ENCODE measurements around the gene OSMR.

The OSMR gene

DNA sequence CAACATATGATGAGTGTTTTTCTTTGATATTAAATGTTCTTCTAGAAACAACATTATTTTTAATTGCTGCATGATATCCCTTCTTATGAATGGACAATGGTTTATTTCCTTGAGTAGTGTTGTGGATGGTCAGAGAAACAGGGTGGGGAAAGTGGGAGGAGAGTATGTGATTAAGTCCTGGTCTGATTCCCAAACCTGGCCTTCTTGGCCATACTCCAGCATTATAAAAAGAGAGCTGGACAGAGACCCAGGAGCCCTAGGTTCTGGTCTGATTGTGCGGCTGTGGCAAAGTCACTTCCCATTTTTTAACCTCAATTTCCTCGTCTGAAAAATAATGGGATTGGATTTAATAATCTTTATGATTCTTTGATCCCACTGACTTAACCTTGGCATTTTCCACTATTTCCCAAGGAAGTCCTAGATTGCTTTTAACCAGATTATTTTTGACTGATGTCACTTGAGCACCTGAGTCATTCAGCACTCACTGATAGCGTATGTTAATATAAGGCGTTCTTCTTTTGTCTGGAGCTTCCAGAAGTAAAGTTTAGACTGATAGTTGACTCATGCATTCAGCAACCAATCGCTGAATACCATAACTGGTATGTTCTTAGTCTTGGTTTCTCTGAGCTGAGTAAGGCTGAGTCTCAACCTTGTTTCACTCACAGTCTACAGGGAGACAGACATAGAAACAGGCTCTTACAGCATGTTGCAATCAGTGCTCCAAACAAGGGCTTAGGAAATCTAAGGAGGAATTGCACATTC lies 26.2 kb downstream of the OSMR start:
- no peak for DNase-seq (ENCODE audit: low read depth, low spot score)

DNA sequence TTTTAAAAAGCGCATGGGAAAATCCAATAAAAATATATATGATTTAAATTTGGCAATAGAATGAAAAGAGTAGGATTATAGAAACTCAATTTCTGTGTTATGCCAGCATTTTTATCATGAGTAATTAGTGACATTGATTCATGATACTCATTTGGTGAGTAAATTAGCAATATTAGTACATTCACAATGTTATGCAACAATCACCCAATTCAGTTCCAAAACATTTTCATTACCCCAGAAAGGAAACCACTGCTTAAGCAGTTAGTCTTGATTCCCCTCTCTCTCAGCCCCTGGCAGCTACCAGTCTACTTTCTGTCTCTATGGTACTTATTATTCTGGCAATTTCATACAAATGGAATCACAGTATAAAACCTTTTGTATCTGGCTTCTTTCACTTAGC lies 27.0 kb downstream of the OSMR start:
- no peak for DNase-seq (ENCODE audit: low read depth, low spot score)

GRCh38 chr5:38874948-38875456 lies 29.2 kb downstream of the OSMR start:
- DNase-seq (ENCODE audit: low read depth, low spot score), result no peak

DNA sequence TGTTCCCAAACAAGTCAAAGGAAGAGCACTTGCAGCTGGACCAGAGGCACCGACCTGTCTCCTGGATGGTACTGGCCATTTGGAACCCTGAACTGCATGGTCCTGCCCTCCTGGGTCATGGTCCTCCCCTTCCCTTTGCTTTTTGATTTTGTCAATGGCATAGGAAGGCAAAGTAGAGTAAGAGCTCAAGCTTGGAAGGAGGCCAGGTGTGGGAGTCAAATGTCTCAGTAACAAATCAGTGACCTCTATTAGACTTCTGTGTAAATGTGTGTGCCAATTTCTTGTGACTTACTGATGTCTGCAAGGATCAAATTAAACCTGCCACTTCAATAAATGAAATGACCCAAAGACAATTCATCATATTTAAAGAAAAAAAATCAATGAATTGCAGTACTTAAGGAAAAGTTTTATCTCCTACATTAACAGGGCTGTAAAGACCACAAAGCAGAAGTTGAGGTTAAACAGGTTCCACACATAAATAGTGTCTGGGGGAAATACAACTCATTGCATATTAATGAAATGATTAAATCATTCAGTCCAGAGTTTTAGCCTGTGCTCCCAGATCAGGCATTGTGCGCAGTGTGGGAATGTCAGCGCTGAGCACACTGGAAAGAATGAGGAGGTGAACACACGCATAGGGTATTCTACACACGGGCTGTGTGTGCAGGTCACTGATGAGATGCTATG lies 32.7 kb downstream of the OSMR start:
- DNase-seq (ENCODE audit: low read depth, low spot score), result no peak

GRCh38 chr5:38879078-38879460 lies 33.3 kb downstream of the OSMR start:
- DNase-seq (ENCODE audit: low read depth, low spot score), result no peak

DNA sequence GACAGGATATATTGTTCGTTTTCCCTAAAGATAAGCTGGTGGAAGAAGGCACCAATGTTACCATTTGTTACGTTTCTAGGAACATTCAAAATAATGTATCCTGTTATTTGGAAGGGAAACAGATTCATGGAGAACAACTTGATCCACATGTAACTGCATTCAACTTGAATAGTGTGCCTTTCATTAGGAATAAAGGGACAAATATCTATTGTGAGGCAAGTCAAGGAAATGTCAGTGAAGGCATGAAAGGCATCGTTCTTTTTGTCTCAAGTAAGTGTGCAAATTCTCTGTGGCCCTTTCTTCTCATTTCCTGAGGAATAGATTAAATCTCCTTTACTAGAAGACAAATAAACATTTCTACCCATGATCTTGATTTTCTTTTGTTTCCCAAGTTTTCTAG lies 38.0 kb downstream of the OSMR start:
- no peak for DNase-seq (ENCODE audit: low read depth, low spot score)

DNA sequence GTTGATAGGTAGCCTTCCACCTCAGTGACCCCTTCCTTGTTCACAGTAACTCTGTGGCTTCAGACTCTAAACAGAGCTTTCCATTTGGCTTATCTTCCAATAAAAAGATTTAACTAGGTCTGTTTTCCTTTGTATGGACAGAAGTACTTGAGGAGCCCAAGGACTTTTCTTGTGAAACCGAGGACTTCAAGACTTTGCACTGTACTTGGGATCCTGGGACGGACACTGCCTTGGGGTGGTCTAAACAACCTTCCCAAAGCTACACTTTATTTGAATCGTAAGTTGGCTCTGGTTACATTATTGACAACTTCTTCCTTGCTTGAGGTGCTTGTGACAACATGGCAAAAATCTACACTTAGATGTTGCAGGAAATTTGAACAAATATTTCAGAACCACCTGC lies 39.4 kb downstream of the OSMR start:
- no peak for DNase-seq (ENCODE audit: low read depth, low spot score)

GRCh38 chr5:38888041-38888440 lies 42.2 kb downstream of the OSMR start:
- no peak for DNase-seq (ENCODE audit: low read depth, low spot score)

GRCh38 chr5:38889424-38889823 lies 43.6 kb downstream of the OSMR start:
- DNase-seq (ENCODE audit: low read depth, low spot score), result no peak

GRCh38 chr5:38891563-38891962 lies 45.8 kb downstream of the OSMR start:
- no peak for DNase-seq (ENCODE audit: low read depth, low spot score)

GRCh38 chr5:38892363-38892762 lies 46.6 kb downstream of the OSMR start:
- no peak for DNase-seq (ENCODE audit: low read depth, low spot score)

GRCh38 chr5:38896760-38897159 lies 50.9 kb downstream of the OSMR start:
- DNase-seq (ENCODE audit: low read depth, low spot score), result no peak

DNA sequence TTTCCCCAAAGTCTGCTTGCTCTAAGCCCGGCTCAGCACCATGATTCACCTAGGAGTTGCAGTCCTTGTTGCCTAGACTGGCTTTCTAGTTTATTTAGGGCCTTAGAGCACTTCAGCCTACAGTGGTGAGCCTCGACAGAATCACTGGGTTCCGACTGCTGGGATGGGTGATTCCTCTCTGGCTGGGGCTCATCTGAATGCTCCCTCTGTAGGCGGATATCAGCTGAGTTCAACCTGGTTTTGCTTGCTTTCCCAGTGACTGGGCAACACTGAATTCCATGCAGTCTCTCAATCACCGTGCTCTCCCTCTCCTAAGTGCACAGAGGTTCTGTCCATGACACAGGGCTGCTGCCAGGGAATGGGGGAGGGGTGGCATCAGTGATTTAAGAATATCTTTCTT lies 54.1 kb downstream of the OSMR start:
- DNase-seq (ENCODE audit: low read depth, low spot score), result no peak

DNA sequence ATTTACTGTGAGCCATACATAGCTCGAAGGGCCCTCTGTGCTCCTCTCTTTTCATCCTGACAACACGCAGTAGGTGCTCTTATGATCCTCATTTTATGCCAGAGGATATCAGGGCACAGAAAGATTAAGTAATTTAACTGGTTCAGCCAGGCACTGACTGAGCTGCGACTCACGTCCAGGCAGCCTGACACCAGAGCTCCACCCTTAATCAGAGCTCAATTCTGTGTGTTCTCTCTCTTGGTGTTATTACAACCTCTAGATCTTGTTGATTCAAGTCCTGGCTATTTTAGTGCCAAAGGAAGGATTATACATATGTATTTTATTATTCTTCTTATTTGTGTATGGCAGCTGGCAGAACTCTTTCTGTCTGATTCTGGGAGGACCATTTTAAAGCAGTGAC lies 59.7 kb downstream of the OSMR start:
- DNase-seq (ENCODE audit: low read depth, low spot score), result no peak

- DNase-seq (ENCODE audit: low read depth, low spot score), result no peak
These were observed 60.7 kb downstream of the OSMR start for GRCh38 chr5:38906503-38906902.

DNA sequence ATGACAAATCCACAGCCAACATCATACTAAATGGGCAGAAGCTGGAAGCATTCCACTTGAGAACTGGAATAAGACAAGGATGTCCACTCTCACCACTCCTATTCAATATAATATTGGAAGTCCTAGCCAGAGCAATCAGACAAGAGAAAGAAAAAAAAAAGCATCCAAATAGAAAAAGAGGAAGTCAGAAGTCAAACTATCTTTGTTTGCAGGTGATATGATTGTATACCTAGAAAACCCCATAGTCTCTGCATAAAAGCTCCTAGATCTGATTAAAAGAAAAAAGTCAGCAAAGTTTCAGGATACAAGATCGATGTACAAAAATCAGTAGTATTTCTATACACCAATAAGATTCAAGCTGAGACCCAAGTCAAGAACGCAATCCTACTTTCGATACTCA lies 66.1 kb downstream of the OSMR start:
- DNase-seq (ENCODE audit: low read depth, low spot score), result no peak

GRCh38 chr5:38913714-38914113 lies 67.9 kb downstream of the OSMR start:
- no peak for DNase-seq (ENCODE audit: low read depth, low spot score)

DNA sequence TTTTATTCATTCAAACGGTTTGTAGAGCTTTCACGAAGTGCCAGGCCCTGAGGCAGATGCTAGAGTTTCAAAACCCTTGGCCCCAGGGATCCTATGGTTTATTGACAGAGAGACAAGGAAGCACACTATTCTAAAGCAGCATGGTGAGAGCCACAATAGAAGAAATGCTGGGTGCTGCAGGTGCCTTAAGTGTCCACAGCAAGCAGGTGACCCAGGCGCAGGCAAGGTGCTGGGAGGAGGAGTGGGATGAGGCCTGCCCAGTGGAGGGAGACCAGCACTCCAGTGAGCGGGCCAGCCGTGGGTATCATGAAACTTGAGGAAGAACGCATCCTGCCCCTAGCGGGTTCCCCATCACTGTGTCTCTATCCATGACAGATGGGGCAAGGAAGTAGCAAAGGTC lies 71.0 kb downstream of the OSMR start:
- DNase-seq (ENCODE audit: low read depth, low spot score), result no peak

DNA sequence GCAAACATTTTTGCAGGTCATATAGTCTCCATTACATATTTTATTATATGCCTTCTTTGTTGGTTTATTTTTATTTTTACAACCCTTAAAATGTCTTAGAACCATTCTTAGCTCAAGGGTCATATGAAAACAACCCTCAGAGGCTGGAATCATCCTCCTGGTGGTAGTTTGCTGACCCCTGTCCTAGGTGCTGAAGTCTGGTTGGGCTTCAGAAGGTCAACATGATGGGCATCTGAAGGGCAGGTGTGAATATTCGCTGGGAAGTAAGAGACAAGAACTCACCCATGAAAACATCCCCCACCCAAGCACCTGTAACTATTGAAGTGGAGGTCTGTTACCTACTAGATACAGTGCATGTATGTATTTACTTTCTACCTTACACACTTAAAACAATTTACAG lies 75.4 kb downstream of the OSMR start:
- no peak for DNase-seq (ENCODE audit: low read depth, low spot score)

- no peak for DNase-seq (ENCODE audit: low read depth, low spot score)
These were observed 76.4 kb downstream of the OSMR start for GRCh38 chr5:38922199-38922598.

GRCh38 chr5:38923661-38924451 lies 78.0 kb downstream of the OSMR start:
- no peak for DNase-seq (ENCODE audit: low read depth, low spot score)

GRCh38 chr5:38925154-38925925 lies 79.5 kb downstream of the OSMR start:
- DNase-seq (ENCODE audit: low read depth, low spot score), result no peak
